WTC11 (cell line): Measurements from ENCODE around the gene FH. TPM values are rescaled to one million over a fixed set of nuclear protein-coding genes. Genes with fewer than 3 reads are reported as not detected.

Source experiments
- ATAC-seq: fragments of 200-7000 bp; cut with Tn5 transposase; 2 replicates; pipeline ENCODE4 v1.10.0; 2021; ENCODE audit warnings: mild to moderate bottlenecking, moderate library complexity
- CTCF ChIA-PET: fragments of 300-600 bp; sonication (Branson Sonifier 250); formaldehyde crosslinking; loops from one replicate; lab custom pipeline; 2021; ENCODE audit warnings: antibody characterized with exemption; lab: Charles Lee
- POLR2A ChIA-PET: fragments of 350-600 bp; sonication (Branson Sonifier 250); formaldehyde crosslinking; loops from one replicate; lab custom pipeline; 2021; ENCODE audit warnings: antibody characterized with exemption; lab: Charles Lee
- DNase-seq: peaks from one replicate; pipeline ENCODE4 v3.0.0; 2021; ENCODE audit warnings: low spot score
- H3K27ac Mint-ChIP-seq: 2 replicates; pipeline ENCODE4 v1.8.0; 2021; ENCODE audit warnings: mixed read lengths
- H3K27me3 Mint-ChIP-seq: 2 replicates; pipeline ENCODE4 v1.8.0; 2021; ENCODE audit warnings: low read depth, mild to moderate bottlenecking, moderate library complexity, mixed read lengths
- H3K36me3 Mint-ChIP-seq: 2 replicates; pipeline ENCODE4 v1.8.0; 2021; ENCODE audit warnings: mixed read lengths
- H3K4me1 Mint-ChIP-seq: 2 replicates; pipeline ENCODE4 v1.8.0; 2022; ENCODE audit warnings: mixed read lengths
- H3K4me3 Mint-ChIP-seq: 2 replicates; pipeline ENCODE4 v1.8.0; 2021; ENCODE audit warnings: mild to moderate bottlenecking, moderate library complexity, mixed read lengths
- H3K9me3 Mint-ChIP-seq: 2 replicates; pipeline ENCODE4 v1.8.0; 2021; ENCODE audit warnings: mixed read lengths
- AFF4 ChIP-seq: sonication (generic); formaldehyde crosslinking; IDR thresholded peaks from 2 replicates; pipeline ENCODE4 v1.8.1; 2023; ENCODE audit warnings: mild to moderate bottlenecking, missing genetic modification reagents, borderline replicate concordance
- ATF1 ChIP-seq: sonication (generic); formaldehyde crosslinking; IDR thresholded peaks from 2 replicates; pipeline ENCODE4 v1.8.1; 2023; ENCODE audit warnings: mild to moderate bottlenecking, moderate library complexity, missing genetic modification reagents
- GTF2I ChIP-seq: fragments of 250-450 bp; sonication (Bioruptor Pico); conservative IDR thresholded peaks from 2 replicates; pipeline ENCODE4 v1.4.0; 2021; ENCODE audit warnings: mild to moderate bottlenecking
- HMGXB4 ChIP-seq: sonication (generic); formaldehyde crosslinking; IDR thresholded peaks from 2 replicates; pipeline ENCODE4 v1.8.1; 2023; ENCODE audit warnings: mild to moderate bottlenecking, moderate library complexity, missing genetic modification reagents
- MXD4 ChIP-seq: fragments of 250-450 bp; sonication (Bioruptor Pico); IDR thresholded peaks from 2 replicates; pipeline ENCODE4 v1.8.0; 2021; ENCODE audit warnings: mild to moderate bottlenecking, moderate library complexity, borderline replicate concordance
- STAT6 ChIP-seq: sonication (generic); formaldehyde crosslinking; conservative IDR thresholded peaks from 2 replicates; pipeline ENCODE4 v1.8.1; 2023; ENCODE audit warnings: mild to moderate bottlenecking, low read depth, missing genetic modification reagents, moderate library complexity
- TP53 ChIP-seq: sonication (generic); formaldehyde crosslinking; IDR thresholded peaks from 2 replicates; pipeline ENCODE4 v1.8.1; 2023; ENCODE audit warnings: mild to moderate bottlenecking, missing genetic modification reagents
- ZBTB21 ChIP-seq: sonication (generic); formaldehyde crosslinking; IDR thresholded peaks from 2 replicates; pipeline ENCODE4 v1.8.1; 2023; ENCODE audit warnings: mild to moderate bottlenecking, missing genetic modification reagents, borderline replicate concordance
- ZNF138 ChIP-seq: sonication (generic); formaldehyde crosslinking; conservative IDR thresholded peaks from 2 replicates; pipeline ENCODE4 v1.8.1; 2022; ENCODE audit warnings: mild to moderate bottlenecking, moderate library complexity, missing genetic modification reagents
- ZNF317 ChIP-seq: sonication (generic); formaldehyde crosslinking; IDR thresholded peaks from 2 replicates; pipeline ENCODE4 v1.8.1; 2023; ENCODE audit warnings: low read depth, mild to moderate bottlenecking, moderate library complexity, missing genetic modification reagents, borderline replicate concordance
- ZNF416 ChIP-seq: fragments of 250-450 bp; sonication (Bioruptor Pico); IDR thresholded peaks from 2 replicates; pipeline ENCODE4 v1.9.0; 2021; ENCODE audit warnings: mild to moderate bottlenecking, inconsistent platforms
- total RNA-seq: library from RNA; stranded (reverse); gene quantifications from 3 replicates; pipeline ENCODE4 v1.2.3, GENCODE V29; 2021
- TF ChIP-seq, protein P1 (sequence below): fragments of 250-450 bp; sonication (Bioruptor Pico); IDR thresholded peaks from 2 replicates; pipeline ENCODE4 v1.9.0; 2021; ENCODE audit warnings: mild to moderate bottlenecking, borderline replicate concordance
- TF ChIP-seq, protein P2 (sequence below): sonication (generic); formaldehyde crosslinking; IDR thresholded peaks from 2 replicates; pipeline ENCODE4 v1.8.0; 2022; ENCODE audit warnings: mild to moderate bottlenecking, missing genetic modification reagents

Gene FH
- total RNA-seq, 1 experiment from 2014 or later = 77.4 TPM

GRCh38 chr1:241557031-241557430 is 37.5 kb upstream of the FH start:
- no peak overlapping the region for H3K4me3 Mint-ChIP-seq
- H3K27ac Mint-ChIP-seq = no peak overlapping the region
- ATAC-seq = no peak
- no peaks in the 10 kb centered on the region for H3K36me3 Mint-ChIP-seq
- ChIA-PET CTCF (no interaction called here), POLR2A (no interaction called here)
- no peaks in the 10 kb centered on the region for H3K9me3 Mint-ChIP-seq
- H3K27me3 Mint-ChIP-seq = no peaks in the 10 kb centered on the region
- DNase-seq = no peak
- TF ChIP-seq ATF1 (CRISPR knock-in tag) (no peak), AFF4 (CRISPR knock-in tag) (no peak), ZBTB21 (CRISPR knock-in tag) (no peak), ZNF138 (CRISPR knock-in tag) (no peak), HMGXB4 (CRISPR knock-in tag) (no peak), GTF2I (no peak), ZNF317 (CRISPR knock-in tag) (no peak), TP53 (no peak), STAT6 (no peak)
- TF ChIP-seq, protein P1, sequence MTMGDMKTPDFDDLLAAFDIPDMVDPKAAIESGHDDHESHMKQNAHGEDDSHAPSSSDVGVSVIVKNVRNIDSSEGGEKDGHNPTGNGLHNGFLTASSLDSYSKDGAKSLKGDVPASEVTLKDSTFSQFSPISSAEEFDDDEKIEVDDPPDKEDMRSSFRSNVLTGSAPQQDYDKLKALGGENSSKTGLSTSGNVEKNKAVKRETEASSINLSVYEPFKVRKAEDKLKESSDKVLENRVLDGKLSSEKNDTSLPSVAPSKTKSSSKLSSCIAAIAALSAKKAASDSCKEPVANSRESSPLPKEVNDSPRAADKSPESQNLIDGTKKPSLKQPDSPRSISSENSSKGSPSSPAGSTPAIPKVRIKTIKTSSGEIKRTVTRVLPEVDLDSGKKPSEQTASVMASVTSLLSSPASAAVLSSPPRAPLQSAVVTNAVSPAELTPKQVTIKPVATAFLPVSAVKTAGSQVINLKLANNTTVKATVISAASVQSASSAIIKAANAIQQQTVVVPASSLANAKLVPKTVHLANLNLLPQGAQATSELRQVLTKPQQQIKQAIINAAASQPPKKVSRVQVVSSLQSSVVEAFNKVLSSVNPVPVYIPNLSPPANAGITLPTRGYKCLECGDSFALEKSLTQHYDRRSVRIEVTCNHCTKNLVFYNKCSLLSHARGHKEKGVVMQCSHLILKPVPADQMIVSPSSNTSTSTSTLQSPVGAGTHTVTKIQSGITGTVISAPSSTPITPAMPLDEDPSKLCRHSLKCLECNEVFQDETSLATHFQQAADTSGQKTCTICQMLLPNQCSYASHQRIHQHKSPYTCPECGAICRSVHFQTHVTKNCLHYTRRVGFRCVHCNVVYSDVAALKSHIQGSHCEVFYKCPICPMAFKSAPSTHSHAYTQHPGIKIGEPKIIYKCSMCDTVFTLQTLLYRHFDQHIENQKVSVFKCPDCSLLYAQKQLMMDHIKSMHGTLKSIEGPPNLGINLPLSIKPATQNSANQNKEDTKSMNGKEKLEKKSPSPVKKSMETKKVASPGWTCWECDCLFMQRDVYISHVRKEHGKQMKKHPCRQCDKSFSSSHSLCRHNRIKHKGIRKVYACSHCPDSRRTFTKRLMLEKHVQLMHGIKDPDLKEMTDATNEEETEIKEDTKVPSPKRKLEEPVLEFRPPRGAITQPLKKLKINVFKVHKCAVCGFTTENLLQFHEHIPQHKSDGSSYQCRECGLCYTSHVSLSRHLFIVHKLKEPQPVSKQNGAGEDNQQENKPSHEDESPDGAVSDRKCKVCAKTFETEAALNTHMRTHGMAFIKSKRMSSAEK (CRISPR knock-in tag) = no peak
- H3K4me1 Mint-ChIP-seq = no peaks in the 10 kb centered on the region

DNA sequence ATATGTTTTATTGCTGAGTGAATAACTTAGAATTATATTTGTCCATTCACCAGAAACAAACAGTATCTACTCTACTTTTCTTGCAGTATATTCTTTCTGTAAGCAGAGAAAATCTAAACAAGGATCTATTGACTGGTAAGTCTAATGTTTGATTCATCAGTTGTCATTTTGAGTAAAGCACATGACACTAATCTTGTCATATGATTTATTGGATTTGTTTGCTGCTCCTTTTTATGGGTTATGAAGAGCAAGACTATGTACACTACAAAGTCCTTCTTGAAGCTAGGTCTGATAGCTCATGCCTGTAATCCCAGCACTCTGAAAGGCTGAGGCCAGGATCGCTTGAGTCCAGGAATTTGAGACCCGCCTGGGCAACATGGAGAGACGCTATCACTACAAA is 36.0 kb upstream of the FH start:
- DNase-seq (no peak), ATAC-seq (no peak)
- POLR2A ChIA-PET = no interaction called here
- H3K4me1 Mint-ChIP-seq = no peaks in the 10 kb centered on the region; the same call in 1 of the 2 replicates
- H3K27me3 Mint-ChIP-seq = no peaks in the 10 kb centered on the region; the same call in 1 of the 2 replicates
- no peaks in the 10 kb centered on the region for H3K9me3 Mint-ChIP-seq
- no peaks in the 10 kb centered on the region for H3K36me3 Mint-ChIP-seq
- CTCF ChIA-PET = no interaction called here
- TF ChIP-seq, protein P2, sequence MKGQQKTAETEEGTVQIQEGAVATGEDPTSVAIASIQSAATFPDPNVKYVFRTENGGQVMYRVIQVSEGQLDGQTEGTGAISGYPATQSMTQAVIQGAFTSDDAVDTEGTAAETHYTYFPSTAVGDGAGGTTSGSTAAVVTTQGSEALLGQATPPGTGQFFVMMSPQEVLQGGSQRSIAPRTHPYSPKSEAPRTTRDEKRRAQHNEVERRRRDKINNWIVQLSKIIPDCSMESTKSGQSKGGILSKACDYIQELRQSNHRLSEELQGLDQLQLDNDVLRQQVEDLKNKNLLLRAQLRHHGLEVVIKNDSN = no peak
- TF ChIP-seq MXD4 (CRISPR knock-in tag) (no peak), ZNF416 (CRISPR knock-in tag) (no peak)
- no peak overlapping the region for H3K4me3 Mint-ChIP-seq
- no peak overlapping the region for H3K27ac Mint-ChIP-seq
